Measurements from ENCODE around the gene SH3D19. TPM values are rescaled to one million over a fixed set of nuclear protein-coding genes. Genes with fewer than 3 reads are reported as not detected.

Gene SH3D19, protein sequence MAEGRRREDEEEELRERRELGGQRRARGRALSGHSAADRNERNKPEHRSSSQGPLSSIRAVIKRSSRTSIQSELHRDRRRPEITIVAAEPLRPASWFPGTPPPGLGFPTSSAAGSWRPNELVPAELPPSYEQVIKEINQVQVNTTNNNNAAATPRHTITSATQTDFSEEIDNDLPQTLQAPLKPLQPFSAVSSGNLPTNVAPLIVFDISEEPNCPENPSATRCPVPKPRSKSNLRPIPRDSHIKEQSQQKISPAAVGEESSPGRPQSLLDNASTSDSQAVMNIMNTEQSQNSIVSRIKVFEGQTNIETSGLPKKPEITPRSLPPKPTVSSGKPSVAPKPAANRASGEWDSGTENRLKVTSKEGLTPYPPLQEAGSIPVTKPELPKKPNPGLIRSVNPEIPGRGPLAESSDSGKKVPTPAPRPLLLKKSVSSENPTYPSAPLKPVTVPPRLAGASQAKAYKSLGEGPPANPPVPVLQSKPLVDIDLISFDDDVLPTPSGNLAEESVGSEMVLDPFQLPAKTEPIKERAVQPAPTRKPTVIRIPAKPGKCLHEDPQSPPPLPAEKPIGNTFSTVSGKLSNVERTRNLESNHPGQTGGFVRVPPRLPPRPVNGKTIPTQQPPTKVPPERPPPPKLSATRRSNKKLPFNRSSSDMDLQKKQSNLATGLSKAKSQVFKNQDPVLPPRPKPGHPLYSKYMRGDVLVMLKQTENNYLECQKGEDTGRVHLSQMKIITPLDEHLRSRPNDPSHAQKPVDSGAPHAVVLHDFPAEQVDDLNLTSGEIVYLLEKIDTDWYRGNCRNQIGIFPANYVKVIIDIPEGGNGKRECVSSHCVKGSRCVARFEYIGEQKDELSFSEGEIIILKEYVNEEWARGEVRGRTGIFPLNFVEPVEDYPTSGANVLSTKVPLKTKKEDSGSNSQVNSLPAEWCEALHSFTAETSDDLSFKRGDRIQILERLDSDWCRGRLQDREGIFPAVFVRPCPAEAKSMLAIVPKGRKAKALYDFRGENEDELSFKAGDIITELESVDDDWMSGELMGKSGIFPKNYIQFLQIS
- total RNA-seq: 29.3 TPM
- polyA plus RNA-seq (ENCODE audit: insufficient read depth in 1 of 8, insufficient read length in 8 of 8, low replicate concordance in 1 of 8): 10 to 100 TPM; 23.5 to 41.7 (median 27.0) TPM
- long read RNA-seq, donor 1: 0 reads
- long read RNA-seq, donor 2: 0 reads
- long read RNA-seq, donor 3, full-length matches to known transcripts: 1 of 9 reads
- long read RNA-seq, donor 3, partial matches to known transcripts: 8 of 9 reads
- long read RNA-seq, donor 3, other reads (novel, unspliced or antisense): 0 of 9 reads
- long read RNA-seq, donor 4: 0 reads
- long read RNA-seq, donor 5, partial matches to known transcripts: 15 of 16 reads
- long read RNA-seq, donor 5, other reads (novel, unspliced or antisense): 0 of 16 reads
- long read RNA-seq, donor 6, partial matches to known transcripts: 11 of 11 reads
- long read RNA-seq, donor 6, other reads (novel, unspliced or antisense): 0 of 11 reads
- long read RNA-seq, donor 7, partial matches to known transcripts: 748 of 7,553 reads
- long read RNA-seq, donor 7, other reads (novel, unspliced or antisense): 6,805 of 7,553 reads
- long read RNA-seq, donor 8, full-length matches to known transcripts: 3 of 8 reads
- long read RNA-seq, donor 8, partial matches to known transcripts: 5 of 8 reads
- long read RNA-seq, donor 8, other reads (novel, unspliced or antisense): 0 of 8 reads
- long read RNA-seq, donor 9, partial matches to known transcripts: 14 of 14 reads
- long read RNA-seq, donor 9, other reads (novel, unspliced or antisense): 0 of 14 reads
- long read RNA-seq, donor 10, partial matches to known transcripts: 10,060 of 10,580 reads
- long read RNA-seq, donor 10, other reads (novel, unspliced or antisense): 520 of 10,580 reads
- long read RNA-seq, donor 11, full-length matches to known transcripts: 2 of 5,628 reads
- long read RNA-seq, donor 11, partial matches to known transcripts: 5,381 of 5,628 reads
- long read RNA-seq, donor 11, other reads (novel, unspliced or antisense): 245 of 5,628 reads

DNA sequence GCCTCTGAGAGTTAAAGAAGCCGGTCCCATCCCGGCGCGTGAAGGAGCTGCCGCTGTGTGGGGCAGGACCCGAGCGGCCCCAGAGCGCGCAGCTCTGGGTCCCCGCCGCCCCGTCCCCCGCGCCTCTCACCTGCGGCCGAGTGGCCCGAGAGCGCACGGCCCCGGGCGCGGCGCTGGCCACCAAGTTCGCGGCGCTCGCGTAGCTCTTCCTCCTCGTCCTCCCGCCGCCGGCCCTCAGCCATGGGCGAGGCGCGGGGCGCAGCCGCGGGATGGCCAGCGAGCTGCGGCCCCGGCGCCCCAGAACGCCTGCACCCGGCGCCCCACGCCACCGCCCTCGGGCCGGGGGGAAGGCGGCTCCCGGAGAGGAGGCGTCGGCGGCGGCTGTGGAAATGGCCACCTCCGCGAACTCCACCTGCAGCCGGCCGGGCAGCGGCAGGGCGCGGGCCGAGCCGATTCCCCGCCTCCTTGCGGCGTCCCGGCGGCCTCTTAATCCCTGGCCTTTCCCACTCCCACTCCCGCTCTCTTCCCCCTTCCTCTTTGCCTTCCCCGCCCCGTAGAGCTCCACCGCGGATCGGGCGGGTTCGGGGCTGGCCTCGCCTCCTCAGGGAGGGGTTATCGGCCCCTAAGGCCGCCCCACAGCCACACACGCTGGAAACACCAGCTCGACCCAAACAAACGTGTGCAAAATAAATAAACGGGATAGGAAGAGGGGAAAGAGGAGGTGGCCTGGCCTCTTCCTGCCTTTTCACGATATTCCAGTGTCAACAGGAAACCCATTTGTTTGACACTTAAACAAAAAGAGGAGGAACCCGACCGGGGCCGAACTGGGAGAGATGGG is at the start of gene SH3D19:
SH3D19 (minus strand) TSS at position 495 of the 838 bp plus-strand sequence; CDS start at position 242, 253 bp downstream.
- Histone ChIP-seq H3K27me3 (ENCODE audit: control insufficient read depth, insufficient read depth, low read length) (peaks cover 9% of the 10 kb centered on the region), H3K4me3 (ENCODE audit: low read length) (peak within 1 kb of the TSS; percentile 63), H3K36me3 (ENCODE audit: control insufficient read depth, insufficient read depth, low read length) (no peaks in the 10 kb centered on the region), H3K27ac (ENCODE audit: low read length) (peak within 1 kb of the TSS; percentile 62), H3K4me1 (ENCODE audit: control insufficient read depth, insufficient read depth, low read length) (peaks cover 10% of the 10 kb centered on the region), H3K9me3 (replicated peaks; ENCODE audit: control insufficient read depth, low read depth, low read length) (no peaks in the 10 kb centered on the region)
- peak; percentile 95 for DNase-seq
- under 1% methylated on average over 78 of the region's 88 CpGs for WGBS (ENCODE audit: insufficient coverage)

DNA sequence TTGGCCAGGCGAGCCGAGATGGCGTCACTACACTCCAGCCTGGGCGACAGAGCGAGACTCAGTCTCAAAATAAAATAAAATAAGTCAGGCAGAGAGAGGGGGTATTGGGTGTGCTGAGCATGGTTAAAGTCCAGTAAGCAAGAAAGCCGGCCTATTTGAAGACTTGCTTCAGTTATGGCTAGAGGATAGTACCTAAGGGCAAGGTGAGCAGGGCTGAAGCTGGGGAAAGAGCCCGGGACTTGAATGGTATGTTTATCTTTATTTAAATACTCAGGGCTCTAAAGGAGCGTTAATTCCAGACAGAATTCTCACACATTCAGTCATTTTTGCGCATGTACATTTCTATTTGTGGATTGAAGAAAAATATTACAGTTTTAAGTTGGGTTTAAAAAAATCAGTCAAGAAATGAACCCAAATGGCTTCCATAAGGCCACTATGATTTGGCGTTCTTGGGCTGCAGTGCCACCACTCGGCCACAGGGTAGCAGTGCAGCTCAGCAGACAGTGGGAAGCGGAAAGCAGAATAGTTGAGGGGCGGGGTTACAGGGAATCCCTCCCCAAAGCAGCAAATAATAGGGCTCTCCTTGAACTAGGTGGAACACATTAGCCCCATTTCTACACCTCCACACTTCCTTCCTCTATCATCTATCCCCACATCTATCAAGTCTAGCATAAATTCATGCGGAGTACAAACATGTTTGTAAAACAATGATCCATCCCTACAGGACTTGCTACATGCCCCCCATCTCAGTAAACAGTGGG is 37.2 kb upstream of the SH3D19 start:
- 8% methylated on average over 6 of the region's 14 CpGs for WGBS (ENCODE audit: insufficient coverage)
- no peaks in the 10 kb centered on the region for H3K4me1 ChIP-seq (ENCODE audit: control insufficient read depth, insufficient read depth, low read length)
- H3K27ac ChIP-seq (ENCODE audit: low read length): no peak overlapping the region
- DNase-seq: peak; percentile 86
- no peaks in the 10 kb centered on the region for H3K36me3 ChIP-seq (ENCODE audit: control insufficient read depth, insufficient read depth, low read length)
- H3K4me3 ChIP-seq (ENCODE audit: low read length): no peak overlapping the region
- H3K27me3 ChIP-seq (ENCODE audit: control insufficient read depth, insufficient read depth, low read length): no peaks in the 10 kb centered on the region
- no peaks in the 10 kb centered on the region for H3K9me3 ChIP-seq (replicated peaks; ENCODE audit: control insufficient read depth, low read depth, low read length)

- Histone ChIP-seq H3K9me3 (replicated peaks; ENCODE audit: control insufficient read depth, low read depth, low read length) (no peaks in the 10 kb centered on the region), H3K27me3 (ENCODE audit: control insufficient read depth, insufficient read depth, low read length) (no peaks in the 10 kb centered on the region), H3K27ac (ENCODE audit: low read length) (no peak overlapping the region), H3K36me3 (ENCODE audit: control insufficient read depth, insufficient read depth, low read length) (no peaks in the 10 kb centered on the region), H3K4me1 (ENCODE audit: control insufficient read depth, insufficient read depth, low read length) (no peaks in the 10 kb centered on the region), H3K4me3 (ENCODE audit: low read length) (no peak overlapping the region)
- 100% methylated on average over 1 of the region's 13 CpGs for WGBS (ENCODE audit: insufficient coverage)
- DNase-seq: no peak
Observed at GRCh38 chr4:151361966-151362365, 36.6 kb upstream of the SH3D19 start.

DNA sequence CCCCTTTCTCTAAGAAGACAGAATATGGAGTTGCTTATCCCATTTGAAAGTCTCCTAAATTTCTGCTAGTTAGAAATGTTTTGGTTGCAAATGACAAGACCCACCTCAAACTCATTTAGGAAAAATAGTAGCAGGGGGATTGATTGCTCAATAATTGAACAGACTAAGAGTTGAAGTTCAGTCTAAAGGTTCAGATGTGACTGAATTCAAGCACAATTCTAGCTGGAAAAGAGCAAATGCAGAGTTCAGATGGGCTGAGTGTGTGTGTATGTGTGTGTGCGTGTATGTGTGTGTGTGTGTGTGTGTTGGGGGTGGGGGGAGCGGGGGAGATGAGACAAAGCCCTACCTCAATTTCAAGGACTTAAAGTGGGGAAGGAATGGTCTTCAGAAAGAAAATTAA is 35.7 kb upstream of the SH3D19 start:
- no peak overlapping the region for H3K27ac ChIP-seq (ENCODE audit: low read length)
- H3K4me3 ChIP-seq (ENCODE audit: low read length): no peak overlapping the region
- no peak for DNase-seq
- H3K27me3 ChIP-seq (ENCODE audit: control insufficient read depth, insufficient read depth, low read length): no peaks in the 10 kb centered on the region
- WGBS (ENCODE audit: insufficient coverage): no CpG with 5 or more reads among the region's 2 CpGs
- H3K4me1 ChIP-seq (ENCODE audit: control insufficient read depth, insufficient read depth, low read length): no peaks in the 10 kb centered on the region
- no peaks in the 10 kb centered on the region for H3K36me3 ChIP-seq (ENCODE audit: control insufficient read depth, insufficient read depth, low read length)
- no peaks in the 10 kb centered on the region for H3K9me3 ChIP-seq (replicated peaks; ENCODE audit: control insufficient read depth, low read depth, low read length)

DNA sequence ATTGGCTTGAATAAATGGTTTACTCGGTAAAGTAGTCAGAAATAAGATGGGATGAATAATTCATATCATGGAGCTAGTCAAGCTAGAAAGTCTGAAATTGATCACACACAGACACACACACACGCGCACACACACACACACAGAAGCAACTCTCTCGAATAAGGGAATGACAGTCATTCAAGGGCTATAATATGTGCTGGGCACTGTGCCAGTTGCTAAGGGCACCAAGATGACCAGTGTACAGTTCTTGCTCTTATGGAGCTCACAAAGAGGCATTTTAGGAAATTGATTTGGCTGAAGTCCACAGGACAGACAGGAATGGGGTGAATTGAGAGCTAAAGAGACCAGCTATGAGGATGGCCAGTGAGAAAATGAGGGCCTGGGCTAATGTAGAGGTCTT is 34.2 kb upstream of the SH3D19 start:
- no CpG with 5 or more reads among the region's 4 CpGs for WGBS (ENCODE audit: insufficient coverage)
- Histone ChIP-seq H3K4me1 (ENCODE audit: control insufficient read depth, insufficient read depth, low read length) (no peaks in the 10 kb centered on the region), H3K27me3 (ENCODE audit: control insufficient read depth, insufficient read depth, low read length) (no peaks in the 10 kb centered on the region), H3K9me3 (replicated peaks; ENCODE audit: control insufficient read depth, low read depth, low read length) (no peaks in the 10 kb centered on the region), H3K36me3 (ENCODE audit: control insufficient read depth, insufficient read depth, low read length) (no peaks in the 10 kb centered on the region), H3K27ac (ENCODE audit: low read length) (no peak overlapping the region), H3K4me3 (ENCODE audit: low read length) (no peak overlapping the region)
- DNase-seq: peak; percentile 31

- Histone ChIP-seq H3K36me3 (ENCODE audit: control insufficient read depth, insufficient read depth, low read length) (no peaks in the 10 kb centered on the region), H3K9me3 (replicated peaks; ENCODE audit: control insufficient read depth, low read depth, low read length) (no peaks in the 10 kb centered on the region), H3K27ac (ENCODE audit: low read length) (no peak overlapping the region), H3K4me1 (ENCODE audit: control insufficient read depth, insufficient read depth, low read length) (no peaks in the 10 kb centered on the region), H3K4me3 (ENCODE audit: low read length) (no peak overlapping the region), H3K27me3 (ENCODE audit: control insufficient read depth, insufficient read depth, low read length) (no peaks in the 10 kb centered on the region)
- no CpG with 5 or more reads among the region's 3 CpGs for WGBS (ENCODE audit: insufficient coverage)
- peak; percentile 35 for DNase-seq
Observed at GRCh38 chr4:151358266-151358665, 32.9 kb upstream of the SH3D19 start.

DNA sequence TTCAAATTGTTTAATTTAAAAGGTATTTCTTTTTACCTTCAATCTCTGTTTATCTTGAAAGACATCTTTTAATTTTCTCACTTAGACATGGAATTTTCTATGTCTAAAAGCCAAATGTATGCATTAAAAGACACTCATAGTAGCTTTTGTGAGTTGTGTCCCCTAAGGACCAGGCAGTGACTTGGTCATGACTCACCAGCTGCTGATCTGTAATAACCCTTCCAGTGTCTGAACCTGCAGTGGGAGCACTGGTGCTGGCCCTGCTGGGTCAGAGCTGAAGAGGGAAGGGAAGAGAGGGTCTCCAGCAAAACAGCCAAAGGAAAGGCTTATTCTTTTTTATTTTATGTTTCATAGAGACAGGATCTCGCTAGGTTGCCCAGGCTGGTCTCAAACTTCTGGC is 31.1 kb upstream of the SH3D19 start:
- Histone ChIP-seq H3K9me3 (replicated peaks; ENCODE audit: control insufficient read depth, low read depth, low read length) (no peaks in the 10 kb centered on the region), H3K36me3 (ENCODE audit: control insufficient read depth, insufficient read depth, low read length) (no peaks in the 10 kb centered on the region), H3K27me3 (ENCODE audit: control insufficient read depth, insufficient read depth, low read length) (no peaks in the 10 kb centered on the region), H3K4me1 (ENCODE audit: control insufficient read depth, insufficient read depth, low read length) (no peaks in the 10 kb centered on the region), H3K4me3 (ENCODE audit: low read length) (no peak overlapping the region), H3K27ac (ENCODE audit: low read length) (no peak overlapping the region)
- DNase-seq: no peak
- WGBS (ENCODE audit: insufficient coverage): no CpG with 5 or more reads among the region's 1 CpG

DNA sequence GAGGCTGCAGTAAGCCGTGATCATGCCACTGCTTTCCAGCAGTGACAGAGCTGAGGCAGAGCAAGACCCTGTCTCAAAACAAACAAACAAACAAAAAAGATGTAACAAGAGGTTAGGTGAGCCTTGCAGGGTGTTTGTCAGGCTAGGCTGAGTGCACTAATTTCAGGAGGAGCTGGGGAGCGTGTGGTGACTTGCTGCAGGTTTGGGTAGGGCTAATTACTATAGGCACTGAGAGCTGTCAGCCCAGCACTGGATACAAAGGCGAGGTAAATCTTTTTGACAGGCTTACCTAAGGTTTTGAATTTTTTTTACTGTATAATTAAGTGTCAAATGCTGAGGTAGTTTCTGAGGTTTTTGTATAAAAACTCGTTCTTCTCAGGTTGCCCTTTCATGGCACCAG is 29.8 kb upstream of the SH3D19 start:
- Histone ChIP-seq H3K4me1 (ENCODE audit: control insufficient read depth, insufficient read depth, low read length) (no peaks in the 10 kb centered on the region), H3K9me3 (replicated peaks; ENCODE audit: control insufficient read depth, low read depth, low read length) (no peaks in the 10 kb centered on the region), H3K27ac (ENCODE audit: low read length) (no peak overlapping the region), H3K27me3 (ENCODE audit: control insufficient read depth, insufficient read depth, low read length) (no peaks in the 10 kb centered on the region), H3K4me3 (ENCODE audit: low read length) (no peak overlapping the region), H3K36me3 (ENCODE audit: control insufficient read depth, insufficient read depth, low read length) (no peaks in the 10 kb centered on the region)
- DNase-seq: no peak
- WGBS (ENCODE audit: insufficient coverage): 57% methylated on average over 2 of the region's 4 CpGs
